T-helper 9 cell (primary cell): ENCODE results near the gene MUCL3.
"Not testable (repeated sequence)": the region's sequence is repeated elsewhere in the genome, so short reads cannot be mapped to it uniquely, and the experiment has no call there.

Experiments used
- DNase-seq: peaks from one replicate; pipeline ENCODE4 v3.0.0-alpha.2; 2020

Gene MUCL3

GRCh38 chr6:30912746-30913520 lies 27.8 kb upstream of the MUCL3 start:
- DNase-seq = no peak

GRCh38 chr6:30913721-30914075 lies 27.1 kb upstream of the MUCL3 start:
- no peak for DNase-seq

- DNase-seq = peak; percentile 79
Measured at GRCh38 chr6:30914076-30914853, 26.5 kb upstream of the MUCL3 start, which contains the start of gene VARS2. Gene VARS2 (plus strand): TSS chr6:30914238. CDS start chr6:30914837, 599 bp downstream.

GRCh38 chr6:30914854-30915590 lies 25.8 kb upstream of the MUCL3 start:
- no peak for DNase-seq

GRCh38 chr6:30915591-30915946 lies 25.2 kb upstream of the MUCL3 start:
- DNase-seq = no peak

GRCh38 chr6:30917041-30917440 lies 23.7 kb upstream of the MUCL3 start:
- DNase-seq = no peak

GRCh38 chr6:30917487-30917886 lies 23.3 kb upstream of the MUCL3 start:
- DNase-seq = no peak

GRCh38 chr6:30918670-30919069 lies 22.1 kb upstream of the MUCL3 start:
- no peak for DNase-seq

- DNase-seq = no peak
Measured at GRCh38 chr6:30922447-30922852, 18.3 kb upstream of the MUCL3 start.

GRCh38 chr6:30924040-30924627 lies 16.6 kb upstream of the MUCL3 start:
- DNase-seq = not testable (repeated sequence)

GRCh38 chr6:30926644-30927043 lies 14.1 kb upstream of the MUCL3 start:
- no peak for DNase-seq

- not testable (repeated sequence) for DNase-seq
Measured at GRCh38 chr6:30927080-30927479, 13.7 kb upstream of the MUCL3 start.

GRCh38 chr6:30928677-30929076 lies 12.1 kb upstream of the MUCL3 start:
- no peak for DNase-seq

GRCh38 chr6:30930506-30930905 lies 10.3 kb upstream of the MUCL3 start:
- DNase-seq = no peak

- no peak for DNase-seq
Measured at GRCh38 chr6:30931272-30931671, 9.5 kb upstream of the MUCL3 start.

GRCh38 chr6:30931969-30932645 lies 8.7 kb upstream of the MUCL3 start, which contains the start of gene SFTA2:
Gene SFTA2 (minus strand): TSS chr6:30932170. CDS start chr6:30932096, 74 bp downstream.
- no peak for DNase-seq

- DNase-seq = no peak
Measured at GRCh38 chr6:30932665-30933365, 8.0 kb upstream of the MUCL3 start.

GRCh38 chr6:30935018-30935417 lies 5.8 kb upstream of the MUCL3 start:
- DNase-seq = no peak

- DNase-seq = no peak
Measured at GRCh38 chr6:30937265-30937664, 3.5 kb upstream of the MUCL3 start.

- DNase-seq = no peak
Measured at GRCh38 chr6:30938730-30939129, 2.0 kb upstream of the MUCL3 start.

- DNase-seq = no peak
Measured at GRCh38 chr6:30939473-30939872, 1.3 kb upstream of the MUCL3 start.
